ENCODE results near the gene PEX14.

- TF ChIP-seq CTCF (IDR thresholded peaks at IDR 0.05) (no peak), POLR2A (IDR thresholded peaks at IDR 0.05) (no peak)
Observed at GRCh38 chr1:10644307-10645128, 169.8 kb downstream of the PEX14 start.

All from uterus (tissue), 2 donors.